B cell (primary cell): Measurements from ENCODE around the gene DAGLB. TPM values are rescaled to one million over a fixed set of nuclear protein-coding genes. Genes with fewer than 3 reads are reported as not detected.

ENCODE experiments used
- ATAC-seq: fragments of 200-7000 bp; cut with Tn5 transposase; one replicate; pipeline ENCODE4 v1.10.0; 2021; ENCODE audit warnings: low read depth, mild to moderate bottlenecking, moderate number of reproducible peaks, moderate library complexity
- CTCF ChIA-PET: fragments of 350-600 bp; sonication (Branson Sonifier 250); formaldehyde crosslinking; loops from one replicate; lab custom pipeline; 2021; ENCODE audit warnings: antibody characterized with exemption, inconsistent platforms; lab: Charles Lee
- POLR2A ChIA-PET: fragments of 350-600 bp; sonication (Branson Sonifier 250); formaldehyde crosslinking; loops from one replicate; lab custom pipeline; 2021; ENCODE audit warnings: antibody characterized with exemption; lab: Charles Lee
- DNase-seq: peaks from one replicate; pipeline ENCODE4 v3.0.0; 2013
- H2AFZ ChIP-seq: 2 replicates; pipeline ENCODE4 v1.6.1; 2012; ENCODE audit warnings: mild to moderate bottlenecking, low read depth, low read length; ENCODE audit not compliant: insufficient read depth, poor library complexity, severe bottlenecking
- H3K27ac ChIP-seq, 2 donors: 1 replicate in 1 of 2; 2 replicates in 1 of 2; pipeline ENCODE4 v1.5.1; 2012 to 2013; ENCODE audit warnings: low read length in 2 of 2, mild to moderate bottlenecking in 2 of 2, moderate library complexity in 1 of 2
- H3K27me3 ChIP-seq, 4 experiments: fragments of 200-600 bp in 1 of 4; sonication (generic) in 1 of 4; replicated peaks in 1 of 4; 1 replicate in 2 of 4; 2 replicates in 2 of 4; pipeline versions ENCODE4 v1.6.1 to v1.7.0; 2013 to 2016; ENCODE audit warnings: low read length in 3 of 4, mild to moderate bottlenecking in 2 of 4, mixed read lengths in 1 of 4, moderate library complexity in 1 of 4; ENCODE audit not compliant: insufficient read depth in 4 of 4, control insufficient read depth in 3 of 4; ENCODE audit errors: control extremely low read depth in 1 of 4
- H3K36me3 ChIP-seq, 2 experiments: replicated peaks in 1 of 2; 1 replicate in 1 of 2; 2 replicates in 1 of 2; pipeline versions ENCODE4 v1.6.1 to v1.7.1; 2013; ENCODE audit warnings: low read length in 1 of 2; ENCODE audit not compliant: insufficient read depth in 2 of 2, control insufficient read depth in 1 of 2; ENCODE audit errors: control extremely low read depth in 1 of 2, extremely low read depth in 1 of 2
- H3K4me1 ChIP-seq, 2 donors: fragments of 200-600 bp in 1 of 2; sonication (generic) in 1 of 2; 1 replicate in 1 of 2; 2 replicates in 1 of 2; pipeline versions ENCODE4 v1.5.1 to v1.6.1; 2013 to 2017; ENCODE audit warnings: low read length in 2 of 2; ENCODE audit not compliant: control insufficient read depth in 2 of 2, insufficient read depth in 2 of 2
- H3K4me2 ChIP-seq: replicated peaks from 2 replicates; pipeline ENCODE3; 2012; ENCODE audit warnings: mild to moderate bottlenecking, low read depth, low read length; ENCODE audit not compliant: poor library complexity, severe bottlenecking
- H3K4me3 ChIP-seq, 5 experiments: fragments of 200-600 bp in 1 of 5; sonication (generic) in 1 of 5; 1 replicate in 3 of 5; 2 replicates in 2 of 5; pipeline versions ENCODE4 v1.5.1 to v1.7.0; 2011 to 2016; ENCODE audit warnings: low read length in 4 of 5, mild to moderate bottlenecking in 4 of 5, low read depth in 2 of 5, control low read depth in 1 of 5, moderate library complexity in 1 of 5; ENCODE audit not compliant: insufficient read depth in 1 of 5; ENCODE audit errors: control extremely low read depth in 1 of 5, extremely low read depth in 1 of 5
- H3K79me2 ChIP-seq: fragments of 200-600 bp; sonication (generic); one replicate; pipeline ENCODE4 v1.6.0; 2016; ENCODE audit warnings: low read length; ENCODE audit not compliant: control insufficient read depth, insufficient read depth
- H3K9ac ChIP-seq: fragments of 200-600 bp; sonication (generic); 2 replicates; pipeline ENCODE4 v1.6.1; 2017; ENCODE audit warnings: mild to moderate bottlenecking, low read length, moderate library complexity
- H3K9me3 ChIP-seq, 3 donors: one replicate each; pipeline versions ENCODE4 v1.6.1 to v1.7.1; 2013; ENCODE audit warnings: low read length in 2 of 3; ENCODE audit not compliant: control insufficient read depth in 2 of 3, insufficient read depth in 1 of 3; ENCODE audit errors: control extremely low read depth in 1 of 3
- H4K20me1 ChIP-seq: 2 replicates; pipeline ENCODE4 v1.6.0; 2012; ENCODE audit warnings: mild to moderate bottlenecking, low read length; ENCODE audit not compliant: insufficient read depth, control insufficient read depth, poor library complexity, severe bottlenecking
- H3K27ac Mint-ChIP-seq: one replicate; pipeline ENCODE4 v1.8.0; 2021; ENCODE audit warnings: mixed read lengths
- H3K27me3 Mint-ChIP-seq: one replicate; pipeline ENCODE4 v1.8.0; 2021; ENCODE audit warnings: mixed read lengths
- H3K4me1 Mint-ChIP-seq: one replicate; pipeline ENCODE4 v1.8.0; 2021; ENCODE audit warnings: mixed read lengths
- H3K4me3 Mint-ChIP-seq: one replicate; pipeline ENCODE4 v1.8.0; 2021; ENCODE audit warnings: mixed read lengths
- H3K9me3 Mint-ChIP-seq: one replicate; pipeline ENCODE4 v1.8.0; 2022; ENCODE audit warnings: mixed read lengths; ENCODE audit not compliant: insufficient read depth
- CTCF ChIP-seq: fragments of 200-600 bp; IDR thresholded peaks from one replicate; pipeline ENCODE4 v1.8.0; 2022; ENCODE audit warnings: antibody characterized with exemption, mild to moderate bottlenecking
- EZH2 ChIP-seq: IDR thresholded peaks from 2 replicates; pipeline ENCODE4 v1.6.1; 2012; ENCODE audit warnings: borderline replicate concordance, low read depth, mild to moderate bottlenecking, moderate library complexity, low read length; ENCODE audit not compliant: insufficient read depth, poor library complexity, severe bottlenecking
- WGBS: methylation state at CpG from one replicate; pipeline ENCODE4 v1.1.5; 2013; ENCODE audit warnings: missing lambda C conversion rate; ENCODE audit not compliant: insufficient coverage; 5-methylcytosine and 5-hydroxymethylcytosine counted together
- intact Hi-C: fragments of 100-400 bp; cut with micrococcal nuclease; formaldehyde crosslinking; loops from one replicate; pipeline ENCODE4 v1.10.0; 2022
- polyA plus RNA-seq: library from polyadenylated mRNA; depleted of rRNA; stranded (reverse); fragments of >200 nt; gene quantifications from 2 replicates; pipeline ENCODE4 v1.2.3, GENCODE V29; 2012
- total RNA-seq, 2 donors: library from RNA; stranded (reverse); fragments of 120-200 nt in 1 of 2; gene quantifications; 1 replicate in 1 of 2; 2 replicates in 1 of 2; pipeline versions ENCODE4 v1.2.3 to v1.2.4, GENCODE V29; 2013 to 2022

DAGLB gene
- total and polyA plus RNA-seq, 2 donors (not counting 1 experiment from before 2014, with no cell fraction given): 25.2 to 29.6 TPM

GRCh38 chr7:6435486-6436384 lies 12.0 kb downstream of the DAGLB start:
- peaks cover 2 to 29% of the 10 kb centered on the region in 2 experiments for H3K36me3 ChIP-seq
- no peaks in the 10 kb centered on the region for H3K27me3 ChIP-seq
- H3K4me3 Mint-ChIP-seq: peak overlapping the region; percentile 72
- peak overlapping the region; percentile 54 for H3K9ac ChIP-seq
- peak overlapping the region; percentile 79 for H3K27ac Mint-ChIP-seq
- H4K20me1 ChIP-seq: no peaks in the 10 kb centered on the region
- H3K4me3 ChIP-seq: peak overlapping the region; percentile 20 to 57 (median 50)
- intact Hi-C loops: loop anchor here (1.0 to 10.0 kb wide), 5 partner anchors 12 to 438 kb away; partner anchors contain the start of gene DAGLB
- peak overlapping the region; percentile 74 for H2AFZ ChIP-seq
- TF ChIP-seq CTCF (peak; percentile 92), EZH2 (no peak)
- H3K4me1 Mint-ChIP-seq: peaks cover 39% of the 10 kb centered on the region
- 51% methylated on average over 7 of the region's 27 CpGs for WGBS
- H3K27ac ChIP-seq: peak overlapping the region; percentile 14 to 70
- peaks cover 26 to 40% of the 10 kb centered on the region in 2 donors for H3K4me1 ChIP-seq
- ATAC-seq (peak; percentile 95), DNase-seq (peak; percentile 89)
- no peaks in the 10 kb centered on the region for H3K9me3 ChIP-seq
- H3K27me3 Mint-ChIP-seq: no peaks in the 10 kb centered on the region
- peaks cover 49% of the 10 kb centered on the region for H3K79me2 ChIP-seq
- H3K9me3 Mint-ChIP-seq: no peaks in the 10 kb centered on the region
- ChIA-PET CTCF (interaction anchor here (0.6 to 2.9 kb wide), 9 partner anchors 12 to 439 kb away, joined by 3 to 21 read pairs (median 6); partner anchors contain the start of gene DAGLB), POLR2A (interaction anchor here (1.5 kb wide), 1 partner anchor 12 kb away, joined by 5 read pairs; the partner anchor contains the start of gene DAGLB)
- peak overlapping the region; percentile 74 for H3K4me2 ChIP-seq
